ENCODE results near the gene RS1.

GRCh38 chrX:18640686-18641085 is 31.2 kb downstream of the RS1 start:
- TF ChIP-seq CTCF (IDR thresholded peaks at IDR 0.05; ENCODE audit: insufficient read depth, low read depth, low read length) (no peak), EZH2 (IDR thresholded peaks at IDR 0.05; ENCODE audit: insufficient read depth, low read length) (no peak)

All from astrocyte (in vitro differentiated cells and primary cell).